GM12864 (cell line): ENCODE measurements around the gene SLC20A1.
"Not testable (repeated sequence)": the region's sequence is repeated elsewhere in the genome, so short reads cannot be mapped to it uniquely, and the experiment has no call there.

Experiments used
- DNase-seq: peaks from one replicate; pipeline ENCODE4 v3.0.0-alpha.2; 2011; ENCODE audit warnings: low read depth
- H3K4me3 ChIP-seq: 2 replicates; pipeline ENCODE4 v1.5.1; 2011; ENCODE audit warnings: mild to moderate bottlenecking, low read depth, low read length, control low read depth
- TF ChIP-seq, protein P1 (sequence below): IDR thresholded peaks from 2 replicates; pipeline ENCODE4 v1.5.1; 2011; ENCODE audit warnings: low read depth, mild to moderate bottlenecking, moderate library complexity, low read length, control low read depth, inconsistent platforms; ENCODE audit errors: missing control alignments

Gene SLC20A1

DNA sequence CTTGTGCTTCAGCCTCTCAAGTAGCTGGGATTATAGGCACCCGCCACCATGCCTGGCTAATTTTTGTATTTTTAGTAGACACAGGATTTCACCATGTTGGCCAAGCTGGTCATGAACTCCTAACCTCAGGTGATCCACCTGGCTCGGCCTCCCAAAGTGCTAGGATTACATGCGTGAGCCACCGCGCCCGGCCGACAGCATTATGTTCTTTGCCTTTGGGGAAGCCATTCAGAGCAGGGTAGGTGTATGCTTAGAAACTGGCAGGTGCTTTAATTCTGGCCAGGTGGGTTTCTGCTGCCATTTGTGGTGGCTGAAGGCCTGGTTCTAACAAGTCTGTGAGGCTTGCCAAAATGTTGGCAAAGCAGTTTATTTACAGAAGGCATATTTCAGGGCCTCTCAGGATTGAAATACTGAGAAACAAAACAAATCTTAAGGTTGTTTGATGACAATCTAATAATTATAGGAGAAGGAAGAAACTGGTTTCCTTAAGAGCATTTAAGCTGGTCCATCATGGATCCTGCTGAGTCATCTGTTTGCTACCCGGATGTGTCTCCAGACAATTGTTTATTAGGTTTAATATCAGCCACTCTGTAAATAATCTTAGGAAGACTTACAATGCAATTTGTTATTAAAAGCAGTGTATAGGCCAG is 16.0 kb downstream of the SLC20A1 start:
- H3K4me3 ChIP-seq, result no peak overlapping the region
- no peak for DNase-seq
- TF ChIP-seq, protein P1, sequence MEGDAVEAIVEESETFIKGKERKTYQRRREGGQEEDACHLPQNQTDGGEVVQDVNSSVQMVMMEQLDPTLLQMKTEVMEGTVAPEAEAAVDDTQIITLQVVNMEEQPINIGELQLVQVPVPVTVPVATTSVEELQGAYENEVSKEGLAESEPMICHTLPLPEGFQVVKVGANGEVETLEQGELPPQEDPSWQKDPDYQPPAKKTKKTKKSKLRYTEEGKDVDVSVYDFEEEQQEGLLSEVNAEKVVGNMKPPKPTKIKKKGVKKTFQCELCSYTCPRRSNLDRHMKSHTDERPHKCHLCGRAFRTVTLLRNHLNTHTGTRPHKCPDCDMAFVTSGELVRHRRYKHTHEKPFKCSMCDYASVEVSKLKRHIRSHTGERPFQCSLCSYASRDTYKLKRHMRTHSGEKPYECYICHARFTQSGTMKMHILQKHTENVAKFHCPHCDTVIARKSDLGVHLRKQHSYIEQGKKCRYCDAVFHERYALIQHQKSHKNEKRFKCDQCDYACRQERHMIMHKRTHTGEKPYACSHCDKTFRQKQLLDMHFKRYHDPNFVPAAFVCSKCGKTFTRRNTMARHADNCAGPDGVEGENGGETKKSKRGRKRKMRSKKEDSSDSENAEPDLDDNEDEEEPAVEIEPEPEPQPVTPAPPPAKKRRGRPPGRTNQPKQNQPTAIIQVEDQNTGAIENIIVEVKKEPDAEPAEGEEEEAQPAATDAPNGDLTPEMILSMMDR, result no peak

DNA sequence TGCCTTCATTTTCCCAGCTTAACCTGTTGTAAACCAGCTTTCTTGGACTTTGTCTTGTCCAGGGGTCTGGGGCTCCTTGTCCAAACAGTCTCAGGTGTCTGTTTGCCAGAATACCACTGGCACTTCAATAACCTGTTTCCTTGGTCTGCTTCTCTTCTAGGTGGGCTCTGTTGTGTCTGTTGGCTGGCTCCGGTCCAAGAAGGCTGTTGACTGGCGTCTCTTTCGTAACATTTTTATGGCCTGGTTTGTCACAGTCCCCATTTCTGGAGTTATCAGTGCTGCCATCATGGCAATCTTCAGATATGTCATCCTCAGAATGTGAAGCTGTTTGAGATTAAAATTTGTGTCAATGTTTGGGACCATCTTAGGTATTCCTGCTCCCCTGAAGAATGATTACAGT is 17.0 kb downstream of the SLC20A1 start:
- no peak overlapping the region for H3K4me3 ChIP-seq
- TF ChIP-seq, protein P1, result no peak
- DNase-seq, result no peak

DNA sequence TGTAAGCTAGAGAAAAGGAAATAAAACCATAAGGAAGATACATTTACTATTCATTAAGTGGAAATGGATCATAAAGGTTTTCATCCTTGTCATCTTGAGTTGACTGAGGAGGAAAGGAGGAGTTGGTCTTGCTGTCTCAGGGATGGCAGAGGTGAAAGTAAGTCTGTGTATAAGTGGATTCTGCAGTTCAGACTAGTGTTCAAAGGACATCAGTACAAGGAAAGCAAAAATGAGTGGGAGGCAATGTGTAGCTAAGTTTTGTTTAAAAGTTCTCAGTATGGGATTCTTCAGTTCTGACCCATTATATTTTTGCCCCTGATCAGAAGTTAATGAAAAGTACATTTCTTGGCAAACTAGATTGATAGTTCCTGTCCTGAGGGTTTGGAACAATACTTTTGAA is 18.9 kb downstream of the SLC20A1 start:
- no peak overlapping the region for H3K4me3 ChIP-seq
- no peak for DNase-seq
- TF ChIP-seq, protein P1, result no peak

DNA sequence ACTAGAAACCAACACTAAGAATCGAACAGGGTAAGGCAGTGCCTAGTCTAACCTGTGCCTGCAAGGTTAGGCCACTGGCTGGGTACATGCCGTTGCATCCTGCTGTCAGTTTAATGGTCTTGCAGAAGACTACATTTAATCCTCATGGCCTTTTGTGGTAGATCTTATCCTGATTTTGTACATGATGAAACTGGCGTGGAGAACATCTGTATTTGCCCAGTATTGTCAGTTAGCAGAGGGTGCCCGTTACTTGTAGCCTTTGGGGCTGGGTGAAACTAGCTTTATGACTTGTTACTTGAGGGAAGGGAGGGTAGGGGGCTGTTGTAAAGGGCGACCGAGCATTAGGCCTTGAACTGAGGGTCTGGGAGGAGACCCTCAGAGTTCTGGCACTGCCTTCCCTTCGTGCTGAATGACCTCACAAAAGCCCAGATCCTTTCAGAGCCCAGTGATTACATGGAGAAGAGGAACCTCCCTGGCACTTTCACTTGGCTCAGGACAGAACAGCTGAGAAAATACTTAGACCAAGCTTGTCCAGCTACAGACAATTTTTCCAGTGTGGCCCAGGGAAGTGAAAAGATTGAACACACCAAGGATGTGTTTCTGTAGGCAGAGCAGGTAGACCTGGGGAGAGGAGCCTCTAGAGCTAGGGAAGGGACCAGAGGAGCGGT is 19.5 kb downstream of the SLC20A1 start:
- H3K4me3 ChIP-seq, result no peak overlapping the region
- DNase-seq, result no peak
- TF ChIP-seq, protein P1, result no peak

DNA sequence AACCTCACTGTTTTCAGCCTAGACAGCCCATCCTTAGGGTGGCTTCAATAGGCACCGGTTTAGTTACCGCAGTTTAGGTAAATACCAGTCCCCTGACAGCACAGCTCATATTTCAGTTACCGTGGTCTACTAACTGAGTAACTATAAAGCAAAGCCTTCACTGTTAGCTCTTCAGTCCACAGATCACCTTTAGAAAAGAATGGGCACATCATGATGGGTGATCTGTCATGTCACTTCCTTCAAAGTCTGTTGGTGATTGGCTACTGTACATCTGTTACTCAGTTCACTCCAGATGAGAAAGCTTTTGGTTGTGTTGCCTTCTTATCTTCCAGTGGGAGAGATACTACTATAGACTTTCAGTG is 21.0 kb downstream of the SLC20A1 start:
- TF ChIP-seq, protein P1, result no peak
- DNase-seq, result no peak
- no peak overlapping the region for H3K4me3 ChIP-seq

DNA sequence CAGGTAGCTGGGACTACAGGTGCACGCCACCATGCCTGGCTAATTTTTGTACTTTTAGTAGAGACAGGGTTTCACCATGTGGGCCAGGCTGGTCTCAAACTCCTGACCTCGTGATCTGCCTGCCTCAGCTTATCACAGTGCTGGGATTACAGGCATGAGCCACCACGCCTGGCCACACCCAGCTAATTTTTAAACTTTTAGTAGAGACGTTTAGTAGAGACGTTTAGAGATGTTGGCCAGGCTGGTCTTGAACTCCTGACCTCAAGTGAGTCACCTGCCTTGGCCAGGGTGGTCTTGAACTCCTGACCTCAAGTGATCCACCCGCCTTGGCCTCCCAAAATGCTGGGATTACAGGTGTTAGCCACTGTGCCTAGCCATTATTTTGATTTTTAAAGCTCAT is 21.8 kb downstream of the SLC20A1 start:
- not testable (repeated sequence) for DNase-seq, H3K4me3 ChIP-seq

DNA sequence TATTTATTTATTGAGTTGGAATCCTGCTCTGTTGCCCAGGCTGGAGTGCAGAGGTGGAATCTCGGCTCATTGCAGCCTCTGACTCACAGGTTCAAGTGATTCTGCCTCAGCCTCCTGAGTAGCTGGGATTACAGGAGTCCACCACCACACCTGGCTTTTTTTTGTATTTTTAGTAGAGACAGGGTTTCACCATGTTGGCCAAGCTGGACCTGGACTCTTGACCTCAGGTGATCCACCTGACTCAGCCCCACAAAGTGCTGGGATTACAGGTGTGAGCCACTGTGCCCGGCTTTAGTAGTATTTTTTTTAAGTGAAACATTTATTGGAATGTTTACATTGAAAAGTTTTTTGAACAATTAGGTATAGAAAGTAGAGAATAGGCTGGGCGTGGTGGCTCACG is 23.9 kb downstream of the SLC20A1 start:
- no peak overlapping the region for H3K4me3 ChIP-seq
- TF ChIP-seq, protein P1, result no peak
- DNase-seq, result no peak
